IMR-90 (cell line): ENCODE measurements around the gene UBE2E2. TPM values are rescaled to one million over a fixed set of nuclear protein-coding genes. Genes with fewer than 3 reads are reported as not detected.

Source experiments
- ATAC-seq: fragments of 200-7000 bp; cut with Tn5 transposase; 2 replicates; pipeline ENCODE4 v1.9.1; 2020; ENCODE audit warnings: low read depth, mild to moderate bottlenecking, moderate library complexity
- BruUV-seq: library from RNA; stranded (reverse); fragments of 400-500 nt; replicated peaks from 2 replicates; lab custom pipeline; 2021; lab: Mats Ljungman, UMichigan
- CTCF ChIA-PET: fragments of 300-600 bp; formaldehyde crosslinking; extraction: SDS; loops from one replicate; lab custom pipeline; 2021; ENCODE audit warnings: antibody characterized with exemption; lab: Yijun Ruan, JAX
- POLR2A ChIA-PET: fragments of 300-600 bp; sonication (Branson Sonifier 250); formaldehyde crosslinking; loops from one replicate; lab custom pipeline; 2022; ENCODE audit warnings: antibody characterized with exemption; ENCODE audit not compliant: unreplicated experiment; lab: Charles Lee
- DNase-seq: peaks from one replicate; pipeline ENCODE4 v3.0.0; 2013
- H2AFZ ChIP-seq: replicated peaks from 2 replicates; pipeline ENCODE3; 2013; ENCODE audit warnings: low read length, mild to moderate bottlenecking; ENCODE audit not compliant: poor library complexity
- H2AK5ac ChIP-seq: 2 replicates; pipeline ENCODE4 v1.6.1; 2013; ENCODE audit warnings: low read depth, low read length, inconsistent platforms
- H2AK9ac ChIP-seq: replicated peaks from 2 replicates; pipeline ENCODE3; 2013; ENCODE audit warnings: mild to moderate bottlenecking, low read depth, low read length, moderate library complexity; ENCODE audit not compliant: poor library complexity
- H2BK120ac ChIP-seq: 2 replicates; pipeline ENCODE4 v1.6.1; 2013; ENCODE audit warnings: low read depth, low read length, inconsistent platforms
- H2BK15ac ChIP-seq: 3 replicates; pipeline ENCODE4 v1.6.1; 2013; ENCODE audit warnings: low read depth, low read length, inconsistent platforms
- H2BK20ac ChIP-seq: 2 replicates; pipeline ENCODE4 v1.6.1; 2013; ENCODE audit warnings: low read depth, mild to moderate bottlenecking, inconsistent platforms, low read length, moderate library complexity
- H2BK5ac ChIP-seq: 2 replicates; pipeline ENCODE4 v1.6.1; 2013; ENCODE audit warnings: mild to moderate bottlenecking, low read depth, low read length, inconsistent platforms; ENCODE audit not compliant: poor library complexity, severe bottlenecking
- H3K14ac ChIP-seq: replicated peaks from 2 replicates; pipeline ENCODE4 v1.6.1; 2013; ENCODE audit warnings: low read depth, low read length, inconsistent platforms
- H3K18ac ChIP-seq: 2 replicates; pipeline ENCODE4 v1.6.1; 2013; ENCODE audit warnings: low read depth, low read length, control low read depth
- H3K23ac ChIP-seq: 2 replicates; pipeline ENCODE4 v1.6.1; 2013; ENCODE audit warnings: low read depth, low read length, inconsistent platforms
- H3K27ac ChIP-seq: 2 replicates; pipeline ENCODE4 v1.5.1; 2013; ENCODE audit warnings: mild to moderate bottlenecking, control low read depth, low read length; ENCODE audit not compliant: insufficient read depth
- H3K27me3 ChIP-seq: 2 replicates; pipeline ENCODE4 v1.6.1; 2013; ENCODE audit warnings: low read length; ENCODE audit not compliant: control insufficient read depth, insufficient read depth
- H3K36me3 ChIP-seq: 2 replicates; pipeline ENCODE4 v1.6.1; 2013; ENCODE audit warnings: low read length, mixed read lengths; ENCODE audit not compliant: control insufficient read depth, insufficient read depth
- H3K4ac ChIP-seq: 2 replicates; pipeline ENCODE4 v1.6.1; 2013; ENCODE audit warnings: low read depth, low read length, inconsistent platforms
- H3K4me1 ChIP-seq: 2 replicates; pipeline ENCODE4 v1.6.1; 2013; ENCODE audit warnings: low read length, mixed read lengths; ENCODE audit not compliant: control insufficient read depth, insufficient read depth
- H3K4me2 ChIP-seq: 2 replicates; pipeline ENCODE4 v1.6.1; 2013; ENCODE audit warnings: low read depth, mild to moderate bottlenecking, control low read depth, low read length, moderate library complexity
- H3K4me3 ChIP-seq: 2 replicates; pipeline ENCODE4 v1.5.1; 2013; ENCODE audit warnings: low read depth, mild to moderate bottlenecking, control low read depth, low read length, moderate library complexity; ENCODE audit not compliant: insufficient read depth
- H3K56ac ChIP-seq: 2 replicates; pipeline ENCODE4 v1.6.1; 2013; ENCODE audit warnings: low read length, inconsistent platforms; ENCODE audit not compliant: insufficient read depth; ENCODE audit errors: extremely low read depth
- H3K79me1 ChIP-seq, 2 experiments: 2 replicates each; pipeline ENCODE4 v1.6.1; 2013; ENCODE audit warnings: low read length in 2 of 2, inconsistent platforms in 1 of 2, low read depth in 1 of 2
- H3K9ac ChIP-seq: 2 replicates; pipeline ENCODE4 v1.6.1; 2013; ENCODE audit warnings: low read depth, low read length, control low read depth
- H3K9me1 ChIP-seq: 2 replicates; pipeline ENCODE4 v1.6.1; 2013; ENCODE audit warnings: low read length, inconsistent platforms; ENCODE audit not compliant: insufficient read depth
- H3K9me3 ChIP-seq: 2 replicates; pipeline ENCODE4 v1.6.1; 2013; ENCODE audit warnings: low read length; ENCODE audit not compliant: control insufficient read depth, insufficient read depth
- H4K20me1 ChIP-seq: 2 replicates; pipeline ENCODE4 v1.6.1; 2013; ENCODE audit warnings: low read length, inconsistent platforms; ENCODE audit not compliant: insufficient read depth
- H4K5ac ChIP-seq: 2 replicates; pipeline ENCODE4 v1.6.1; 2013; ENCODE audit warnings: mild to moderate bottlenecking, low read depth, low read length, control low read depth
- H4K8ac ChIP-seq, 2 experiments: 2 replicates each; pipeline ENCODE4 v1.6.1; 2013; ENCODE audit warnings: low read depth in 2 of 2, low read length in 2 of 2, control low read depth in 1 of 2, inconsistent platforms in 1 of 2
- H4K91ac ChIP-seq: 2 replicates; pipeline ENCODE4 v1.6.1; 2013; ENCODE audit warnings: low read depth, low read length, inconsistent platforms; ENCODE audit not compliant: insufficient read depth
- BHLHE40 ChIP-seq: fragments of 150-350 bp; IDR thresholded peaks from 2 replicates; pipeline ENCODE4 v1.6.1; 2016; ENCODE audit warnings: mild to moderate bottlenecking, low read depth, low read length
- CEBPB ChIP-seq: IDR thresholded peaks from 2 replicates; pipeline ENCODE4 v1.6.1; 2012; ENCODE audit warnings: low read depth, low read length, improper control_type of control experiment
- FOS ChIP-seq: fragments of 150-350 bp; IDR thresholded peaks from 2 replicates; pipeline ENCODE4 v1.6.1; 2016; ENCODE audit warnings: low read depth, low read length
- MAZ ChIP-seq: IDR thresholded peaks from 2 replicates; pipeline ENCODE4 v1.6.1; 2012; ENCODE audit warnings: low read depth, mild to moderate bottlenecking, low read length, improper control_type of control experiment, moderate library complexity, borderline replicate concordance
- MXI1 ChIP-seq: IDR thresholded peaks from 2 replicates; pipeline ENCODE4 v1.6.1; 2012; ENCODE audit warnings: low read depth, mild to moderate bottlenecking, low read length, moderate library complexity, borderline replicate concordance
- RCOR1 ChIP-seq: IDR thresholded peaks from 2 replicates; pipeline ENCODE4 v1.6.1; 2012; ENCODE audit warnings: mild to moderate bottlenecking, low read length, improper control_type of control experiment; ENCODE audit not compliant: insufficient replicate concordance
- RFX5 ChIP-seq: IDR thresholded peaks from 2 replicates; pipeline ENCODE4 v1.8.0; 2012; ENCODE audit warnings: low read depth, mild to moderate bottlenecking, low read length, moderate library complexity
- WGBS, 2 experiments: methylation state at CpG; one replicate each; pipeline versions ENCODE4 v1.1.5 to v1.1.7; 2013; ENCODE audit warnings: missing lambda C conversion rate in 2 of 2; ENCODE audit not compliant: insufficient read length in 1 of 2; ENCODE audit errors: extremely low coverage in 2 of 2; 5-methylcytosine and 5-hydroxymethylcytosine counted together
- dilution Hi-C: fragments of 300-500 bp; cut with HindIII; formaldehyde crosslinking; loops from one replicate; pipeline ENCODE4 v1.14.3; 2018; ENCODE audit warnings: low sequenced_read_pairs; ENCODE audit not compliant: unreplicated experiment
- in situ Hi-C: fragments of 300-500 bp; cut with MboI; formaldehyde crosslinking; loops from 3 replicates; pipeline ENCODE4 v1.14.3; 2019; ENCODE audit warnings: low sequenced_read_pairs, inconsistent platforms, mixed read lengths
- intact Hi-C: fragments of 100-400 bp; cut with micrococcal nuclease; formaldehyde crosslinking; loops from 2 replicates; pipeline ENCODE4 v1.10.0; 2022
- polyA plus RNA-seq, 3 experiments: library from polyadenylated mRNA; depleted of rRNA; stranded (reverse); fragments of >200 nt; gene quantifications; 2 replicates each; pipeline ENCODE4 v1.2.3, GENCODE V29; 2012; ENCODE audit warnings: low replicate concordance in 1 of 3
- total RNA-seq: library from RNA; depleted of rRNA; stranded (reverse); fragments of >200 nt; gene quantifications from 2 replicates; pipeline ENCODE4 v1.2.3, GENCODE V29; 2012
- TF ChIP-seq, protein P1 (sequence below): fragments of 150-350 bp; IDR thresholded peaks from 2 replicates; pipeline ENCODE4 v1.6.1; 2016; ENCODE audit warnings: low read depth, mild to moderate bottlenecking, low read length, moderate library complexity, borderline replicate concordance
- TF ChIP-seq, protein P2 (sequence below): fragments of 150-350 bp; IDR thresholded peaks from 2 replicates; pipeline ENCODE4 v1.6.1; 2017; ENCODE audit warnings: mild to moderate bottlenecking, antibody characterized with exemption, low read length, low read depth

The UBE2E2 gene
- total and polyA plus RNA-seq, 2 of the 4 experiments (the other 2 are of a cell fraction), result 18.6 to 32.7 TPM

DNA sequence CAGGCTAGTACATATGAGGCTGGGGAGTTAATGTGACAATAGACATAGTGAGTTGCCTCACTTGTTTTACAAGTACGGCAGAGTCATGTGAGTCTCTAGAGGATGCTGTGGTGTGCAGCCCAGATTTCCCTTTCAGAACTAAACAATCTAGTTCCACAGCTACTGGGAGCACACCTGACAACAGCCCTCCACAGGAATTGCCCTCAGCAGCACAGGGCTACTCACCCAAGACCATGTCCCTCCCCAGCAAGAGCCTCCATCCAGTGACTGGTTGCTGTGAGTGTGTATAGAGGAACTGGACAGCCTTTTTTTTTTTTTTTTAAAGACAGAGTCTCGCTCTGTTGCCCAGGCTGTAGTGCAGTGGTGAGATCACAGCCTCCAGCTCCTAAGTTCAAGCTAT, 40.2 kb upstream of the UBE2E2 start:
- Histone ChIP-seq H3K14ac (no peak overlapping the region), H3K9ac (no peak overlapping the region), H2AK5ac (no peak overlapping the region), H3K56ac (no peak overlapping the region), H3K27ac (no peak overlapping the region), H2BK5ac (no peak overlapping the region), H3K4ac (no peak overlapping the region), H2BK20ac (no peak overlapping the region), H4K8ac (no peak overlapping the region), H2AK9ac (no peak overlapping the region), H3K27me3 (no peaks in the 10 kb centered on the region; the same call in none of the 2 replicates), H4K5ac (no peak overlapping the region), H3K9me3 (no peaks in the 10 kb centered on the region), H4K20me1 (no peaks in the 10 kb centered on the region), H2BK120ac (no peak overlapping the region), H3K4me1 (peaks cover 2% of the 10 kb centered on the region), H3K4me3 (no peak overlapping the region), H4K91ac (no peak overlapping the region), H2BK15ac (no peak overlapping the region), H3K23ac (no peak overlapping the region), H3K9me1 (0 out of 2 replicates have a peak, but pooled peaks cover 3% of the 10 kb centered on the region), H3K36me3 (no peaks in the 10 kb centered on the region), H3K4me2 (no peak overlapping the region), H3K79me1 (no peaks in the 10 kb centered on the region), H3K18ac (no peak overlapping the region), H2AFZ (no peak overlapping the region)
- TF ChIP-seq, protein P1, sequence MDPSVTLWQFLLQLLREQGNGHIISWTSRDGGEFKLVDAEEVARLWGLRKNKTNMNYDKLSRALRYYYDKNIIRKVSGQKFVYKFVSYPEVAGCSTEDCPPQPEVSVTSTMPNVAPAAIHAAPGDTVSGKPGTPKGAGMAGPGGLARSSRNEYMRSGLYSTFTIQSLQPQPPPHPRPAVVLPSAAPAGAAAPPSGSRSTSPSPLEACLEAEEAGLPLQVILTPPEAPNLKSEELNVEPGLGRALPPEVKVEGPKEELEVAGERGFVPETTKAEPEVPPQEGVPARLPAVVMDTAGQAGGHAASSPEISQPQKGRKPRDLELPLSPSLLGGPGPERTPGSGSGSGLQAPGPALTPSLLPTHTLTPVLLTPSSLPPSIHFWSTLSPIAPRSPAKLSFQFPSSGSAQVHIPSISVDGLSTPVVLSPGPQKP, result no peak
- TF ChIP-seq MAZ (no peak), RCOR1 (no peak), CEBPB (no peak), BHLHE40 (no peak), MXI1 (no peak), FOS (no peak), RFX5 (no peak)
- TF ChIP-seq, protein P2, sequence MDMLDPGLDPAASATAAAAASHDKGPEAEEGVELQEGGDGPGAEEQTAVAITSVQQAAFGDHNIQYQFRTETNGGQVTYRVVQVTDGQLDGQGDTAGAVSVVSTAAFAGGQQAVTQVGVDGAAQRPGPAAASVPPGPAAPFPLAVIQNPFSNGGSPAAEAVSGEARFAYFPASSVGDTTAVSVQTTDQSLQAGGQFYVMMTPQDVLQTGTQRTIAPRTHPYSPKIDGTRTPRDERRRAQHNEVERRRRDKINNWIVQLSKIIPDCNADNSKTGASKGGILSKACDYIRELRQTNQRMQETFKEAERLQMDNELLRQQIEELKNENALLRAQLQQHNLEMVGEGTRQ, result no peak
- WGBS, 2 experiments, result no CpG with 5 or more reads among the region's 2 CpGs
- no peak for DNase-seq
- no peak for ATAC-seq
- CTCF ChIA-PET, result interaction anchor here (0.6 to 0.7 kb wide), 2 partner anchors 138 to 215 kb away, joined by 3 read pairs; no protein-coding TSS in a partner anchor
- intact Hi-C loops (no loop called here), dilution Hi-C loops (no loop called here), in situ Hi-C loops (no loop called here)
- BruUV-seq, result no TSS peak
- POLR2A ChIA-PET, result no interaction called here
